H1 (cell line): ENCODE measurements around the gene GSE1. TPM values are rescaled to one million over a fixed set of nuclear protein-coding genes. Genes with fewer than 3 reads are reported as not detected.

Experiments
- ASH2L ChIP-seq: fragments of 200-600, 300-600 bp; sonication (generic); IDR thresholded peaks from one replicate; pipeline ENCODE4 v1.7.1; 2017; ENCODE audit warnings: low read length
- POLR2AphosphoS5 ChIP-seq: IDR thresholded peaks from 2 replicates; pipeline ENCODE4 v1.6.1; 2011; ENCODE audit warnings: low read depth, low read length
- SIX5 ChIP-seq: IDR thresholded peaks from 2 replicates; pipeline ENCODE4 v1.6.1; 2011; ENCODE audit warnings: mild to moderate bottlenecking, low read depth, low read length
- SP2 ChIP-seq: IDR thresholded peaks from 2 replicates; pipeline ENCODE4 v1.6.1; 2012; ENCODE audit warnings: mild to moderate bottlenecking, low read length, inconsistent platforms
- YY1 ChIP-seq: IDR thresholded peaks from 2 replicates; pipeline ENCODE4 v1.6.1; 2011; ENCODE audit warnings: low read depth, mild to moderate bottlenecking, low read length
- polyA plus RNA-seq, 7 experiments: library from polyadenylated mRNA; depleted of rRNA in 3 of 7; stranded (reverse) in 5 of 7; unstranded in 2 of 7; fragments of >200 nt in 5 of 7; fragments of 200-250 nt in 2 of 7; gene quantifications; 1 replicate in 5 of 7; 2 replicates in 1 of 7; 4 replicates in 1 of 7; pipeline versions ENCODE4 v1.2.1 to v1.2.3, GENCODE V29; 2011 to 2013; ENCODE audit warnings: missing spikeins in 2 of 7, mixed read lengths in 2 of 7
- total RNA-seq: library from RNA; stranded (reverse); fragmentation: NEBNext Ultra II Directional; extraction: Animal tissue kit (Norgen Biotek cat#: 25700); gene quantifications from 2 replicates; pipeline ENCODE4 v1.2.1, GENCODE V29; 2021
- TF ChIP-seq, protein P1 (sequence below): IDR thresholded peaks from 2 replicates; pipeline ENCODE4 v1.6.1; 2011; ENCODE audit warnings: low read length, improper control_type of control experiment

The GSE1 gene
- total and polyA plus RNA-seq, 2 of the 8 experiments (the other 6 are each of a cell fraction or from before 2014, with no cell fraction given): 26.0 to 65.6 TPM

DNA sequence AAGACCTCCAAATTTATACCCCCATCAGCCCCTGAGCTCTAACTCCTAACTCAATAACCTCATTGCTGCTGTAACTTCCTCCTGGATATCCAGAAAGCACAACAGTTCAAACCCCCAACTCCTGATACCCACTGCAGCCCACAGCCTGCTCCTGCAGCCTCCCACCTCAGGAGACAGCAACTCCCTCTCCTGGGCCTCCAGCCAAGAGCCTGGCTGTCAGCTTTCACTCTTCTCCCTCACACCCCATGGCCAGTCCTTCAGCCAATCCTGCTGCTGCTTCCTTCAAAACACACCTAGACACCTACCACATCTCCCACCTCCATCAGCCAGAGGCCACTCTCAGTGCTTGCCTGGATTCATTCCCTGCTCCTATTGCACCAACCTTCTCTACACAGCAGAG lies 70.2 kb downstream of the GSE1 start (continued):
- TF ChIP-seq ASH2L (no peak), SP2 (no peak), YY1 (no peak), SIX5 (no peak), POLR2AphosphoS5 (no peak)
- TF ChIP-seq, protein P1, sequence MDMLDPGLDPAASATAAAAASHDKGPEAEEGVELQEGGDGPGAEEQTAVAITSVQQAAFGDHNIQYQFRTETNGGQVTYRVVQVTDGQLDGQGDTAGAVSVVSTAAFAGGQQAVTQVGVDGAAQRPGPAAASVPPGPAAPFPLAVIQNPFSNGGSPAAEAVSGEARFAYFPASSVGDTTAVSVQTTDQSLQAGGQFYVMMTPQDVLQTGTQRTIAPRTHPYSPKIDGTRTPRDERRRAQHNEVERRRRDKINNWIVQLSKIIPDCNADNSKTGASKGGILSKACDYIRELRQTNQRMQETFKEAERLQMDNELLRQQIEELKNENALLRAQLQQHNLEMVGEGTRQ: no peak
